Heart left ventricle (tissue), 13 donors: ENCODE data around the gene CSTPP1.

Source experiments
- CTCF ChIP-seq, 12 donors: fragments of 200-600 bp; sonication (generic) in 4 of 12; IDR thresholded peaks; one replicate each; pipeline versions ENCODE4 v1.5.0 to v1.8.0; 2018 to 2022; ENCODE audit warnings: antibody characterized with exemption in 12 of 12, mild to moderate bottlenecking in 5 of 12
- POLR2A ChIP-seq, 2 donors: fragments of 450-650 bp; IDR thresholded peaks; one replicate each; pipeline ENCODE4 v1.6.1; 2017; ENCODE audit warnings: antibody characterized with exemption in 2 of 2, mild to moderate bottlenecking in 2 of 2, moderate library complexity in 2 of 2
- donor health status: ischemic (EF 13 %, LVEDD 7.1; RV severe dilation, severe dysfunction).
- donor health status: DM: no; HTN: yes; CAD: no.
- donor health status: DM: no; HTN: no; CAD: no.
- donor health status: ischemic (EF 25% LVEDD 6.9; RV normal size, moderate dysfunction).
- donor health status: ischemic (EF 25% LVEDD 5.7; RV mildly dilated, moderate dysfunction).
- donor health status: ischemic (EF 35%, LVEDD 5.7; RV mildly dilated, moderate dysfunction).
- donor health status: nonischemic (EF 11% LVEDD 7.7; RV severe dilation, severe dysfunction).
- donor health status: DM: yes; HTN: yes; CAD: no.
- donor health status: PGD.
- donor health status: ischemic (EF 29% LVEDD 5.4; RV normal size, mild dysfunction).
- donor health status: nonischemic (EF 23%, LVEDD 6.1; RV moderate dilation, normal function).

- no peak for TF ChIP-seq POLR2A (IDR thresholded peaks at IDR 0.05)
- no peak for TF ChIP-seq CTCF (IDR thresholded peaks at IDR 0.05)
These were observed 47.9 kb upstream of the CSTPP1 start for GRCh38 chr11:46888636-46889035.
